ENCODE data around the gene IQCK.
"Not testable (repeated sequence)": the region's sequence is repeated elsewhere in the genome, so short reads cannot be mapped to it uniquely, and the experiment has no call there.

The IQCK gene

GRCh38 chr16:19717741-19718623, at the start of gene IQCK, which contains the start of gene KNOP1:
Gene IQCK (plus strand): TSS chr16:19718271. CDS start chr16:19718307, 36 bp downstream.
Gene KNOP1 (minus strand): TSS chr16:19718227. CDS start chr16:19715035, 3,192 bp downstream.
- in situ Hi-C loops (cut with MboI; ENCODE audit: low sequenced_read_pairs) = no loop called here

GRCh38 chr16:19672378-19672777, 45.7 kb upstream of the IQCK start:
- in situ Hi-C loops (cut with MboI; ENCODE audit: low sequenced_read_pairs) = no loop called here

GRCh38 chr16:19674485-19674884, 43.6 kb upstream of the IQCK start:
- in situ Hi-C loops (cut with MboI; ENCODE audit: low sequenced_read_pairs) = no loop called here

- in situ Hi-C loops (cut with MboI; ENCODE audit: low sequenced_read_pairs) = no loop called here
Measured at GRCh38 chr16:19677402-19677801, 40.7 kb upstream of the IQCK start.

- in situ Hi-C loops (cut with MboI; ENCODE audit: low sequenced_read_pairs) = no loop called here
Measured at GRCh38 chr16:19678804-19679203, 39.3 kb upstream of the IQCK start.

- in situ Hi-C loops (cut with MboI; ENCODE audit: low sequenced_read_pairs) = not testable (repeated sequence)
Measured at GRCh38 chr16:19679281-19679680, 38.8 kb upstream of the IQCK start.

GRCh38 chr16:19680881-19681340, 37.2 kb upstream of the IQCK start:
- in situ Hi-C loops (cut with MboI; ENCODE audit: low sequenced_read_pairs) = no loop called here

GRCh38 chr16:19681637-19682036, 36.4 kb upstream of the IQCK start:
- in situ Hi-C loops (cut with MboI; ENCODE audit: low sequenced_read_pairs) = no loop called here

GRCh38 chr16:19683453-19684236, 34.4 kb upstream of the IQCK start:
- in situ Hi-C loops (cut with MboI; ENCODE audit: low sequenced_read_pairs) = no loop called here

- in situ Hi-C loops (cut with MboI; ENCODE audit: low sequenced_read_pairs) = no loop called here
Measured at GRCh38 chr16:19685176-19685575, 32.9 kb upstream of the IQCK start.

- in situ Hi-C loops (cut with MboI; ENCODE audit: low sequenced_read_pairs) = no loop called here
Measured at GRCh38 chr16:19687279-19687678, 30.8 kb upstream of the IQCK start.

GRCh38 chr16:19688396-19689024, 29.6 kb upstream of the IQCK start:
- in situ Hi-C loops (cut with MboI; ENCODE audit: low sequenced_read_pairs) = no loop called here

GRCh38 chr16:19689342-19689741, 28.7 kb upstream of the IQCK start:
- in situ Hi-C loops (cut with MboI; ENCODE audit: low sequenced_read_pairs) = no loop called here

GRCh38 chr16:19690196-19690595, 27.9 kb upstream of the IQCK start:
- in situ Hi-C loops (cut with MboI; ENCODE audit: low sequenced_read_pairs) = no loop called here

- in situ Hi-C loops (cut with MboI; ENCODE audit: low sequenced_read_pairs) = no loop called here
Measured at GRCh38 chr16:19691161-19691711, 26.8 kb upstream of the IQCK start.

GRCh38 chr16:19694989-19695388, 23.1 kb upstream of the IQCK start:
- in situ Hi-C loops (cut with MboI; ENCODE audit: low sequenced_read_pairs) = no loop called here

- in situ Hi-C loops (cut with MboI; ENCODE audit: low sequenced_read_pairs) = no loop called here
Measured at GRCh38 chr16:19696328-19696727, 21.7 kb upstream of the IQCK start.

- in situ Hi-C loops (cut with MboI; ENCODE audit: low sequenced_read_pairs) = no loop called here
Measured at GRCh38 chr16:19696961-19697360, 21.1 kb upstream of the IQCK start.

- in situ Hi-C loops (cut with MboI; ENCODE audit: low sequenced_read_pairs) = no loop called here
Measured at GRCh38 chr16:19697756-19698318, 20.2 kb upstream of the IQCK start.
